HFF-Myc (cell line): ENCODE measurements around the gene NHLRC2.

Experiments used
- DNase-seq: peaks from one replicate; pipeline ENCODE4 v3.0.0-alpha.2; 2011; ENCODE audit warnings: low read depth; ENCODE audit errors: extremely low read depth
- H3K4me3 ChIP-seq: replicated peaks from 2 replicates; pipeline ENCODE4 v1.5.1; 2011; ENCODE audit warnings: low read depth, mild to moderate bottlenecking, control low read depth, low read length
- TF ChIP-seq, protein P1 (sequence below): IDR thresholded peaks from 2 replicates; pipeline ENCODE4 v1.5.1; 2012; ENCODE audit warnings: mild to moderate bottlenecking, low read depth, low read length, control low read depth; ENCODE audit errors: missing control alignments

The NHLRC2 gene

DNA sequence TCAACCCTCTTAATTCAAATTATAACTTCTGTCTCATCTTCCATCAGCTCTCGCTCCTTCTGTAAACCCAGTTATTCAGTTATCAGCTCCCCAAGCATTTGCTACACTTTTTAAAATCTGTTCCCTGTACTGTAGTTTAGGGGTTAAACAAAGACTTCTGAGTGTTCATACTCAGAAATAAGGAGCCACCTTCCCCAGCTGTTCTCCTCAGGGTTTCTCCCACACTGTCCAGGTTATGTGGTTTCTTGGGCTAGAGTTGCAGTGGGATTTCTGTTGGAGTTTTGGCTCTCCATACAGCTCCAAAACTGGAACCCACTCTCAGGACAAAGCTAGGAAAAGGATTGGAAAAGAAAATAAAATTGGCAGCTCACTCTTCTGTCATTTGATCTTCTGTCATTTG, 20.8 kb downstream of the NHLRC2 start:
- DNase-seq: no peak
- H3K4me3 ChIP-seq: no peak overlapping the region
- TF ChIP-seq, protein P1, sequence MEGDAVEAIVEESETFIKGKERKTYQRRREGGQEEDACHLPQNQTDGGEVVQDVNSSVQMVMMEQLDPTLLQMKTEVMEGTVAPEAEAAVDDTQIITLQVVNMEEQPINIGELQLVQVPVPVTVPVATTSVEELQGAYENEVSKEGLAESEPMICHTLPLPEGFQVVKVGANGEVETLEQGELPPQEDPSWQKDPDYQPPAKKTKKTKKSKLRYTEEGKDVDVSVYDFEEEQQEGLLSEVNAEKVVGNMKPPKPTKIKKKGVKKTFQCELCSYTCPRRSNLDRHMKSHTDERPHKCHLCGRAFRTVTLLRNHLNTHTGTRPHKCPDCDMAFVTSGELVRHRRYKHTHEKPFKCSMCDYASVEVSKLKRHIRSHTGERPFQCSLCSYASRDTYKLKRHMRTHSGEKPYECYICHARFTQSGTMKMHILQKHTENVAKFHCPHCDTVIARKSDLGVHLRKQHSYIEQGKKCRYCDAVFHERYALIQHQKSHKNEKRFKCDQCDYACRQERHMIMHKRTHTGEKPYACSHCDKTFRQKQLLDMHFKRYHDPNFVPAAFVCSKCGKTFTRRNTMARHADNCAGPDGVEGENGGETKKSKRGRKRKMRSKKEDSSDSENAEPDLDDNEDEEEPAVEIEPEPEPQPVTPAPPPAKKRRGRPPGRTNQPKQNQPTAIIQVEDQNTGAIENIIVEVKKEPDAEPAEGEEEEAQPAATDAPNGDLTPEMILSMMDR: no peak

DNA sequence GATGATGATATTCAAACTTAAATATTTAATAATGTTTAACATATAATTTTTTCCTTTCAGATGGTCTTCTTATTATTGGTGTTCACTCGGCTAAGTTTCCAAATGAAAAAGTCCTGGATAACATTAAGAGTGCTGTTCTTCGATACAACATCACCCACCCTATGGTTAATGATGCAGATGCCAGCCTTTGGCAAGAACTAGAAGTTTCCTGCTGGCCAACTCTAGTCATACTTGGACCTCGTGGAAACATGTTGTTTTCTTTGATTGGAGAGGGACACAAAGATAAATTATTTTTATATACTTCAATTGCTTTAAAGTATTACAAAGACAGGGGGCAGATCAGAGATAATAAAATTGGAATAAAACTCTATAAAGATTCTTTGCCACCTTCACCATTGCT, 22.0 kb downstream of the NHLRC2 start:
- no peak for DNase-seq
- no peak overlapping the region for H3K4me3 ChIP-seq
- TF ChIP-seq, protein P1: no peak

DNA sequence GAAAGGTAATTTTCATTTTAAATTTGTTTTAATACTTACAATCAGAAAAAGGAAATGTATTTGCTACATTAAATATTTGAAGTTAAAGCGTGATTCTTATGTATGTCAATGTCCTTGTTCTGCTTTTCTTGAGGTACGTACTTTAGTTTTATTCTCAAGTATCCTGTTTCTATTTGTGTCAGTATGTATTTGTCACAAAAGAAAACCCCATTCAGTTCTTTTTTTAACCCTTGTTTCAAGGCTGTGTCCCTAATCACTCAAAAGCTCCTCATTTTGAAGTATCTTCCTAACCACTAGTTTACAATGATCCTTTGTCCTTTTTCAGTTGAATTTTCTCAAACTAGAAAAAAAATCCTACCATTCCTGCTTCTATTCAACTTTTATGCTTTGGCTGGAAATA, 25.2 kb downstream of the NHLRC2 start:
- no peak for DNase-seq
- TF ChIP-seq, protein P1: no peak

DNA sequence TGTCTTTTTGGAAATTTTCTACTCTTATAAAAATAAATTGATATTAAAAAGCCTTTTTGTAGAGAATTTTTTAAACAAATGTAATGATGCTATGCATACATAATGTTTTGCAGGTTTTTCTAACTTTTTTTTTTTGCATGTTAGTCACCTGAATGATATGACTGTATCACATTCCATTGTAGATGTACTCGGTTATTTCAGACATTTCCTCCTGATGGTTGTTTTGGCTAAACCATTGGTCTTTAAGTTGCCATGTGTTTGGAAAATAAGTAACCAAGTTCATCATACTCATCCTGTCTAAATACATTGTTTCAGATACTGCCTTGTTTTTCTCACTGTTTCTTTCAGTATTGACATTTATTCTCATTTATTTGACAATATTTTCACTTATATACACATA, 25.8 kb downstream of the NHLRC2 start:
- DNase-seq: no peak
- TF ChIP-seq, protein P1: no peak
- no peak overlapping the region for H3K4me3 ChIP-seq

More for the DNA sequence above, 25.2 kb downstream of the NHLRC2 start:
- H3K4me3 ChIP-seq: no peak overlapping the region

DNA sequence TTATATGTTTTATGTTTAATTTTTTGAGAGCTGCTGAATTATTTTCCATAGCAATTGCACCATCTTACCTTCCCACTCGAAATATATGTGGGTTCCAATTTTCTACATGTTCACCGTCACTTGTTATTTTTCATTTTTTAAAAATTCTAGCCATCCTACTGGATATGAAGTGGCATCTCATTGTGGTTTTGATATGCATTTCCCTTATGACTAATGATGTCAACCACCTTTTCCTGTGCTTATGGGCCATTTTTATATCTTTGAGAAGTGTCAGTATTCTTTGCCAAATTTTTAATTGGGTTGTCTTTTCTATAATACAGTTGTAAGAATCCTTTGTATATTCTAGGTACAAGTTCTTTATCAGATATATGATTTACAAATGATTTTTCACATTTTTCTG, 27.8 kb downstream of the NHLRC2 start:
- TF ChIP-seq, protein P1: no peak
- H3K4me3 ChIP-seq: no peak overlapping the region
- DNase-seq: no peak

DNA sequence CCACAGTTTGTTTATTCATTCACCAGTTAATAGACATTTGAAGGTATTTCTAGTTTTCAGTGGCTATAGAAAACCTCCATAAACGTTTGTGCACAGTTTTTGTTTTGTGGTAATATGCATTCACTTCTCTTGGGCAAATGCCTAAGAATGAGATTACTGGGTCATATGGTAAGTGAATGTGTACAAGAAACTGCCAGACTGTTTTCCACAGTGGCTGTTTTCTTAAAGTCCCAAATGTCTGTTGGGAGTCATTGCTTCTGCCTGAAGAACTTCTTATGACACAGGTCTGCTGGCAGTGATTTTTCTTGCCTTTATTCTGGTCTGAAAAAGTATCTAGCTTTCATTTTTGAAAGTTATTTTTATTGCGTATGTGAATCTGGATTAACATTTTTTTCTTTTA, 35.5 kb downstream of the NHLRC2 start:
- DNase-seq: no peak
- no peak overlapping the region for H3K4me3 ChIP-seq
- TF ChIP-seq, protein P1: no peak

DNA sequence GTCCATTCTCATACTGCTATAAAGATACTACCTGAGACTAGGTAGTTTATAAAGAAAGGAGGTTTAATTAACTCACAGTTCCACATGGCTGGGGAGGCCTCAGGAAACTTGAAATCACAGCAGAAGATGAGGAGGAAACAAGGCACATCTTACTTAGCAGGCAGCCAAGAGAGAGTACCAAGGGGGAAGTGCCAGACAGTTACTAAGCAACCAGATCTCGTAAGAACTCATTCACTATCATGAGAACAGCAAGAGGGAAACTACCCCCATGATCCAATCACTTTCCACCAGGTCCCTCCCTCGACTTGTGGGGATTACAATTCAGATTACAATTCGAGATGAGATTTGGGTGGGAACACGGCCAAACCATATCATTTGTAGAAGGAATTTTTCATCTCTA, 36.3 kb downstream of the NHLRC2 start:
- H3K4me3 ChIP-seq: no peak overlapping the region
- TF ChIP-seq, protein P1: no peak
- no peak for DNase-seq
